DND-41 (cell line): ENCODE results near the gene TRPC4.

Source experiments
- ATAC-seq: fragments of 200-7000 bp; cut with Tn5 transposase; 3 replicates; pipeline ENCODE4 v1.9.1; 2021; ENCODE audit warnings: low read depth; ENCODE audit not compliant: insufficient read depth
- DNase-seq: peaks from one replicate; pipeline ENCODE4 v3.0.0-alpha.2; 2020
- H2AFZ ChIP-seq: 2 replicates; pipeline ENCODE4 v1.6.0; 2012; ENCODE audit warnings: low read depth, low read length
- H3K27ac ChIP-seq: 2 replicates; pipeline ENCODE4 v1.5.1; 2012; ENCODE audit warnings: low read length, inconsistent platforms
- H3K27me3 ChIP-seq: fragments of 200-600 bp; sonication (generic); 2 replicates; pipeline ENCODE4 v1.6.0; 2012; ENCODE audit warnings: low read length, mild to moderate bottlenecking, inconsistent platforms; ENCODE audit not compliant: insufficient read depth, poor library complexity
- H3K36me3 ChIP-seq: 2 replicates; pipeline ENCODE4 v1.5.1; 2012; ENCODE audit warnings: low read length, inconsistent platforms; ENCODE audit not compliant: insufficient read depth
- H3K4me1 ChIP-seq: 2 replicates; pipeline ENCODE4 v1.5.1; 2012; ENCODE audit warnings: mild to moderate bottlenecking, low read length; ENCODE audit not compliant: insufficient read depth
- H3K4me2 ChIP-seq: 2 replicates; pipeline ENCODE4 v1.6.0; 2012; ENCODE audit warnings: mild to moderate bottlenecking, moderate library complexity, low read length, inconsistent platforms; ENCODE audit not compliant: insufficient read depth
- H3K4me3 ChIP-seq, 2 experiments: fragments of 200-600 bp in 1 of 2; shearing (Covaris generic) in 1 of 2; 2 replicates each; pipeline ENCODE4 v1.5.1; 2012 to 2016; ENCODE audit warnings: inconsistent platforms in 2 of 2, low read length in 2 of 2, mild to moderate bottlenecking in 2 of 2, low read depth in 1 of 2, moderate library complexity in 1 of 2
- H3K79me2 ChIP-seq: 2 replicates; pipeline ENCODE4 v1.6.0; 2012; ENCODE audit warnings: low read length, inconsistent platforms; ENCODE audit not compliant: insufficient read depth
- H3K9ac ChIP-seq: 2 replicates; pipeline ENCODE4 v1.6.0; 2012; ENCODE audit warnings: low read depth, mild to moderate bottlenecking, inconsistent platforms, low read length, moderate library complexity
- H3K9me3 ChIP-seq: 2 replicates; pipeline ENCODE4 v1.5.1; 2012; ENCODE audit warnings: low read length, moderate library complexity, mild to moderate bottlenecking, inconsistent platforms; ENCODE audit not compliant: insufficient read depth, severe bottlenecking
- H4K20me1 ChIP-seq: 2 replicates; pipeline ENCODE4 v1.6.0; 2012; ENCODE audit warnings: low read length; ENCODE audit not compliant: insufficient read depth
- CTCF ChIP-seq: IDR thresholded peaks from 2 replicates; pipeline ENCODE4 v1.5.1; 2012; ENCODE audit warnings: borderline replicate concordance, low read length, moderate library complexity, mild to moderate bottlenecking; ENCODE audit not compliant: poor library complexity, severe bottlenecking; ENCODE audit errors: extremely low read depth
- EZH2 ChIP-seq: IDR thresholded peaks from 3 replicates; pipeline ENCODE4 v1.6.1; 2012; ENCODE audit warnings: borderline replicate concordance, low read depth, mild to moderate bottlenecking, moderate library complexity, low read length, inconsistent platforms; ENCODE audit not compliant: severe bottlenecking

TRPC4 gene

GRCh38 chr13:37680137-37680536 is 189.4 kb downstream of the TRPC4 start:
- H2AFZ ChIP-seq = no peak overlapping the region
- no peak overlapping the region for H3K27ac ChIP-seq
- H3K4me2 ChIP-seq = no peak overlapping the region
- no peaks in the 10 kb centered on the region for H3K4me1 ChIP-seq
- no peak for ATAC-seq
- H3K9ac ChIP-seq = no peak overlapping the region
- no peaks in the 10 kb centered on the region for H3K9me3 ChIP-seq
- TF ChIP-seq EZH2 = no peak
- TF ChIP-seq CTCF = no peak
- H3K27me3 ChIP-seq = no peaks in the 10 kb centered on the region
- no peaks in the 10 kb centered on the region for H3K79me2 ChIP-seq
- H4K20me1 ChIP-seq = no peaks in the 10 kb centered on the region
- no peak overlapping the region for H3K4me3 ChIP-seq
- no peaks in the 10 kb centered on the region for H3K36me3 ChIP-seq
- no peak for DNase-seq

DNA sequence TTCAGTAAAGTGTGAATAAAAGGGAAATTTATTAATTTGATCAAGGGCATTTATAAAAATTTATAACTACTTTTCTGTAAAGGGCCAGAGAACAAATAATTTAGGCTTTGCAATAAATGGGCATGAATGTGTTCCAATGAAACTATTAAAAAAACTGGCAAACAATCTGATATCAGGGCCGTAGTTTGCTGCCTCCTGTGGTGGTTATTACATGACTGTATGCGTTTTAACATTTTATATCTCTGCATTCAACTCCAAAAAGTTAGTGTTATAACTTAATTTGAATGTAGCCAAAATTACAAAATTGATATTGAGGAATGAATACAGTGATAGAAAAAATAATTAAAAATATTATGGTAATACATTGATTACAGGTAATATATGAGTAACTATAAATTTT is 190.5 kb downstream of the TRPC4 start:
- Histone ChIP-seq H2AFZ (no peak overlapping the region), H3K4me2 (no peak overlapping the region)
- ATAC-seq = no peak

DNA sequence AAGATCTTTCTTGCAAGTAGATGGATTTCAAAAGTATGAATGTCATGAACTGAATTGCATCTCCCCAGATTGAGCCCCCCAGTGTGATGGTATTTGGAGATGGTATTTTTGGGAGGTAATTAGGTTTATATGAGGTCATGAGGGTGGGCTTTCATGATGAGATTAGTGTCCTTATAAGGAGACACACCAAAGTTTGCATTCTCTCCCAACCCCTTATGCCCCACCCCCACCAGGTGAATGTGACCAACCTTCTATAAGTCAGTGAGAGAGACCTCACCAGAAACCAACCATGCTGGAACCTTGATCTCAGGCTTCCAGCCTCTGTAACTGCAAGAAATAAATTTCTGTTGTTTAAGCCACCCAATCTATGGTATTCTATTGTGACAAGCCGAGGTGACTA is 199.7 kb downstream of the TRPC4 start:
- Histone ChIP-seq H3K9me3 (no peaks in the 10 kb centered on the region), H3K27ac (no peak overlapping the region), H3K4me2 (no peak overlapping the region), H3K79me2 (no peaks in the 10 kb centered on the region), H3K4me3 (no peak overlapping the region), H3K36me3 (no peaks in the 10 kb centered on the region), H3K27me3 (no peaks in the 10 kb centered on the region), H4K20me1 (no peaks in the 10 kb centered on the region), H3K9ac (no peak overlapping the region), H3K4me1 (no peaks in the 10 kb centered on the region), H2AFZ (no peak overlapping the region)
- TF ChIP-seq EZH2 (no peak), CTCF (no peak)
- DNase-seq = no peak
- no peak for ATAC-seq

More for the DNA sequence above, 190.5 kb downstream of the TRPC4 start:
- H4K20me1 ChIP-seq = no peaks in the 10 kb centered on the region
- no peaks in the 10 kb centered on the region for H3K9me3 ChIP-seq
- DNase-seq = no peak
- no peaks in the 10 kb centered on the region for H3K27me3 ChIP-seq
- no peak overlapping the region for H3K9ac ChIP-seq
- TF ChIP-seq EZH2 = no peak
- no peak for TF ChIP-seq CTCF
- H3K79me2 ChIP-seq = no peaks in the 10 kb centered on the region
- no peak overlapping the region for H3K27ac ChIP-seq
- no peaks in the 10 kb centered on the region for H3K4me1 ChIP-seq
- no peaks in the 10 kb centered on the region for H3K36me3 ChIP-seq
- H3K4me3 ChIP-seq = no peak overlapping the region

- no peak for TF ChIP-seq CTCF
- TF ChIP-seq EZH2 = no peak
- H3K27ac ChIP-seq = no peak overlapping the region
- no peaks in the 10 kb centered on the region for H3K4me1 ChIP-seq
- H3K4me2 ChIP-seq = no peak overlapping the region
- H3K9me3 ChIP-seq = no peaks in the 10 kb centered on the region
- no peak overlapping the region for H3K9ac ChIP-seq
- no peak overlapping the region for H3K4me3 ChIP-seq
- no peaks in the 10 kb centered on the region for H3K27me3 ChIP-seq
- H3K36me3 ChIP-seq = no peaks in the 10 kb centered on the region
- no peaks in the 10 kb centered on the region for H3K79me2 ChIP-seq
- H4K20me1 ChIP-seq = no peaks in the 10 kb centered on the region
- ATAC-seq (no peak), DNase-seq (no peak)
- H2AFZ ChIP-seq = no peak overlapping the region
Observed at GRCh38 chr13:37667702-37668101, 201.9 kb downstream of the TRPC4 start.
